A549 (cell line): ENCODE results near the gene ANO10. TPM values are rescaled to one million over a fixed set of nuclear protein-coding genes. Genes with fewer than 3 reads are reported as not detected.

Source experiments
- ATAC-seq, 2 experiments: fragments of 200-7000 bp in 1 of 2; fragments of >200 bp in 1 of 2; cut with Nextera tagmentation in 1 of 2; cut with Tn5 transposase in 1 of 2; 3 replicates each; pipeline versions ENCODE4 v1.8.0 to v1.9.1; 2018 to 2020; ENCODE audit warnings: mild to moderate bottlenecking in 1 of 2, moderate library complexity in 1 of 2
- CTCF ChIA-PET: fragments of 300-600 bp; sonication (Branson Sonifier 250); formaldehyde crosslinking; extraction: SDS; loops from one replicate; lab custom pipeline; 2021; ENCODE audit warnings: antibody characterized with exemption, inconsistent platforms; lab: Yijun Ruan, JAX
- POLR2A ChIA-PET: fragments of 350-600 bp; formaldehyde crosslinking; extraction: SDS; loops from one replicate; lab custom pipeline; 2021; ENCODE audit warnings: antibody characterized with exemption, inconsistent platforms; lab: Yijun Ruan, JAX
- DNase-seq, 2 experiments: peaks; one replicate each; pipeline versions ENCODE4 v3.0.0 to v3.0.0-alpha.2; 2011 to 2016; ENCODE audit warnings: low read depth in 1 of 2, low spot score in 1 of 2
- FAIRE-seq: peaks from 2 replicates; lab custom pipeline; 2011; peaks lifted over from hg19 to GRCh38; lab: Jason Lieb, UNC
- H3K27ac ChIP-seq, 2 experiments: fragments of >200 bp; sonication (Bioruptor Twin); formaldehyde crosslinking; 3 replicates each; pipeline ENCODE4 v1.5.1; 2016 to 2017
- H3K4me1 ChIP-seq: fragments of >200 bp; sonication (Bioruptor Twin); formaldehyde crosslinking; 3 replicates; pipeline ENCODE4 v1.6.1; 2016
- H3K4me2 ChIP-seq: fragments of >200 bp; sonication (Bioruptor Twin); formaldehyde crosslinking; 3 replicates; pipeline ENCODE4 v1.6.1; 2016
- H3K4me3 ChIP-seq: fragments of >200 bp; sonication (Bioruptor Twin); formaldehyde crosslinking; 3 replicates; pipeline ENCODE4 v1.5.1; 2016
- H3K9me3 ChIP-seq: fragments of >200 bp; sonication (Bioruptor Twin); formaldehyde crosslinking; 3 replicates; pipeline ENCODE4 v1.6.1; 2016
- ATOH8 ChIP-seq: fragments of 250-450 bp; sonication (Bioruptor Pico); IDR thresholded peaks from 2 replicates; pipeline ENCODE4 v1.5.0; 2020; ENCODE audit warnings: low read depth, mild to moderate bottlenecking, moderate library complexity
- CBX2 ChIP-seq: fragments of 200-600 bp; sonication (generic); IDR thresholded peaks from 2 replicates; pipeline ENCODE4 v1.6.1; 2016; ENCODE audit warnings: low read depth, mild to moderate bottlenecking, borderline replicate concordance
- CHD2 ChIP-seq: fragments of 150-350 bp; IDR thresholded peaks from 2 replicates; pipeline ENCODE4 v1.6.1; 2014; ENCODE audit warnings: low read length; ENCODE audit not compliant: partially characterized antibody
- CTCF ChIP-seq: fragments of >200 bp; sonication (Bioruptor Twin); formaldehyde crosslinking; IDR thresholded peaks from 3 replicates; pipeline ENCODE4 v1.5.1; 2016
- E2F6 ChIP-seq: IDR thresholded peaks from 2 replicates; pipeline ENCODE4 v1.6.1; 2012; ENCODE audit warnings: low read depth, borderline replicate concordance
- EHMT2 ChIP-seq: fragments of 200-600 bp; sonication (generic); IDR thresholded peaks from 2 replicates; pipeline ENCODE4 v1.6.1; 2016; ENCODE audit warnings: antibody characterized with exemption, low read depth, mild to moderate bottlenecking, moderate library complexity
- FOSB ChIP-seq: fragments of 250-450 bp; sonication (Bioruptor Pico); IDR thresholded peaks from 2 replicates; pipeline ENCODE4 v1.5.0; 2020; ENCODE audit warnings: mild to moderate bottlenecking, moderate library complexity
- FOXS1 ChIP-seq: fragments of 250-450 bp; sonication (Bioruptor Pico); IDR thresholded peaks from 2 replicates; pipeline ENCODE4 v1.5.0; 2020; ENCODE audit warnings: mild to moderate bottlenecking, moderate library complexity
- HDAC2 ChIP-seq: fragments of 200-600 bp; sonication (generic); IDR thresholded peaks from 2 replicates; pipeline ENCODE4 v1.6.1; 2016
- HES2 ChIP-seq: fragments of >200 bp; sonication (Bioruptor Twin); formaldehyde crosslinking; IDR thresholded peaks from 2 replicates; pipeline ENCODE4 v1.6.1; 2016
- HEYL ChIP-seq: fragments of 250-450 bp; sonication (Bioruptor Pico); IDR thresholded peaks from 2 replicates; pipeline ENCODE4 v1.8.0; 2021; ENCODE audit warnings: mild to moderate bottlenecking, moderate library complexity
- HOXB13 ChIP-seq: fragments of 250-450 bp; sonication (Bioruptor Pico); IDR thresholded peaks from 2 replicates; pipeline ENCODE4 v1.5.0; 2020; ENCODE audit warnings: low read depth, mild to moderate bottlenecking, moderate library complexity
- JUN ChIP-seq, 2 experiments: fragments of >200 bp; sonication (Bioruptor Twin); formaldehyde crosslinking; IDR thresholded peaks; 2 replicates in 1 of 2; 3 replicates in 1 of 2; pipeline ENCODE4 v1.6.1; 2016 to 2017
- JUNB ChIP-seq: fragments of >200 bp; sonication (Bioruptor Twin); formaldehyde crosslinking; IDR thresholded peaks from 2 replicates; pipeline ENCODE4 v1.6.1; 2016
- KDM1A ChIP-seq: fragments of 200-600 bp; sonication (generic); IDR thresholded peaks from 2 replicates; pipeline ENCODE4 v1.6.1; 2016; ENCODE audit warnings: low read depth, mild to moderate bottlenecking
- MAFK ChIP-seq: fragments of 450-650 bp; IDR thresholded peaks from 2 replicates; pipeline ENCODE4 v1.6.1; 2014; ENCODE audit not compliant: partially characterized antibody
- MAX ChIP-seq: IDR thresholded peaks from 2 replicates; pipeline ENCODE4 v1.6.1; 2012
- MYC ChIP-seq: IDR thresholded peaks from 2 replicates; pipeline ENCODE4 v1.6.1; 2012; ENCODE audit warnings: mild to moderate bottlenecking, inconsistent platforms, low read length, improper control_type of control experiment, borderline replicate concordance
- NFE2L2 ChIP-seq: fragments of 150-350 bp; conservative IDR thresholded peaks from 2 replicates; pipeline ENCODE4 v1.6.1; 2014; ENCODE audit warnings: low read length
- PBX3 ChIP-seq: IDR thresholded peaks from 2 replicates; pipeline ENCODE4 v1.6.1; 2012
- POLR2AphosphoS2 ChIP-seq: conservative IDR thresholded peaks from 2 replicates; pipeline ENCODE4 v1.6.1; 2012; ENCODE audit warnings: low read length, improper control_type of control experiment, inconsistent platforms
- RAD21 ChIP-seq, 2 experiments: fragments of >200 bp in 1 of 2; sonication (Bioruptor Twin) in 1 of 2; formaldehyde crosslinking in 1 of 2; IDR thresholded peaks in 1 of 2; conservative IDR thresholded peaks in 1 of 2; 2 replicates in 1 of 2; 3 replicates in 1 of 2; pipeline ENCODE4 v1.6.1; 2012 to 2018; ENCODE audit warnings: inconsistent platforms in 1 of 2
- RCOR1 ChIP-seq: fragments of 150-350 bp; IDR thresholded peaks from 2 replicates; pipeline ENCODE4 v1.6.1; 2014; ENCODE audit warnings: antibody characterized with exemption, low read length, low read depth
- RNF2 ChIP-seq: fragments of 200-600 bp; sonication (generic); IDR thresholded peaks from 2 replicates; pipeline ENCODE4 v1.6.1; 2016; ENCODE audit warnings: low read depth, mild to moderate bottlenecking, antibody characterized with exemption, moderate library complexity, borderline replicate concordance
- SMC3 ChIP-seq: fragments of >200 bp; sonication (Bioruptor Twin); formaldehyde crosslinking; IDR thresholded peaks from 3 replicates; pipeline ENCODE4 v1.6.1; 2018; ENCODE audit warnings: inconsistent platforms
- ZFP36 ChIP-seq: fragments of 450-650 bp; IDR thresholded peaks from 2 replicates; pipeline ENCODE4 v1.6.1; 2014; ENCODE audit warnings: borderline replicate concordance; ENCODE audit not compliant: partially characterized antibody
- ZNF302 ChIP-seq: fragments of 250-450 bp; sonication (Bioruptor Pico); IDR thresholded peaks from 2 replicates; pipeline ENCODE4 v1.9.0; 2021; ENCODE audit warnings: inconsistent platforms, mild to moderate bottlenecking, moderate library complexity
- ZSCAN20 ChIP-seq: fragments of 250-450 bp; sonication (Bioruptor Pico); IDR thresholded peaks from 2 replicates; pipeline ENCODE4 v1.8.0; 2022; ENCODE audit warnings: mild to moderate bottlenecking, moderate library complexity
- WGBS: methylation state at CpG from one replicate; pipeline ENCODE4 v1.1.6; 2017; ENCODE audit errors: missing lambda C conversion rate; 5-methylcytosine and 5-hydroxymethylcytosine counted together
- polyA plus RNA-seq, 4 experiments: library from polyadenylated mRNA; depleted of rRNA in 3 of 4; stranded (reverse); fragments of >200 nt; fragmentation: RNase III in 1 of 4; extraction: RNeasy Plus Mini Kit Qiagen cat#74134 plus additional on column Dnase treatment in 1 of 4; gene quantifications; 2 replicates in 3 of 4; 3 replicates in 1 of 4; pipeline ENCODE4 v1.2.3, GENCODE V29; 2011 to 2017

ANO10 gene
- polyA plus RNA-seq, 2 of the 4 experiments (the other 2 are of a cell fraction), result 20.0 to 22.8 TPM

- ATAC-seq (no peak), FAIRE-seq (no peak), DNase-seq (no peak)
- H3K9me3 ChIP-seq, result 0 out of 3 replicates have a peak, but pooled peaks cover 3% of the 10 kb centered on the region
- 94% methylated on average over 14 of the region's 14 CpGs for WGBS
- ChIA-PET POLR2A (no interaction called here), CTCF (no interaction called here)
- H3K4me2 ChIP-seq, result no peak overlapping the region
- peak overlapping the region in 1 of 2 experiments; percentile 50; a peak in 4 of 6 replicates for H3K27ac ChIP-seq
- peaks cover 5% of the 10 kb centered on the region; the same call in 2 of the 3 replicates for H3K4me1 ChIP-seq
- H3K4me3 ChIP-seq, result no peak overlapping the region
- TF ChIP-seq RCOR1 (no peak), HOXB13 (0 out of 2 replicates have a peak, but pooled peaks have one; percentile 44), HEYL (CRISPR knock-in tag) (peak; percentile 46; the same call in 1 of the 2 replicates), NFE2L2 (peak; percentile 48; the same call in 1 of the 2 replicates), ZFP36 (no peak), RAD21 (conservative IDR thresholded peaks at IDR 0.05 in 1 of 2, IDR thresholded peaks at IDR 0.05 in 1 of 2) (no peak), E2F6 (no peak), FOSB (CRISPR knock-in tag) (no peak), MAFK (peak; percentile 69), JUN (IDR thresholded peaks at IDR 0.05) (no peak), POLR2AphosphoS2 (no peak)
These were observed 37.6 kb downstream of the ANO10 start for GRCh38 chr3:43584043-43584826.

- TF ChIP-seq MYC (no peak), FOSB (CRISPR knock-in tag) (no peak), RNF2 (no peak), ZNF302 (CRISPR knock-in tag) (no peak), RAD21 (conservative IDR thresholded peaks at IDR 0.05 in 1 of 2, IDR thresholded peaks at IDR 0.05 in 1 of 2) (no peak), ATOH8 (CRISPR knock-in tag) (no peak), JUNB (no peak), MAX (no peak)
- FAIRE-seq (no peak), DNase-seq (peak in 1 of 2 experiments; percentile 4), ATAC-seq (no peak)
- POLR2A ChIA-PET, result no interaction called here
- Histone ChIP-seq H3K4me1 (peaks cover 5% of the 10 kb centered on the region; the same call in 2 of the 3 replicates), H3K9me3 (0 out of 3 replicates have a peak, but pooled peaks cover 3% of the 10 kb centered on the region), H3K27ac (no peak overlapping the region), H3K4me2 (no peak overlapping the region), H3K4me3 (no peak overlapping the region)
- CTCF ChIA-PET, result no interaction called here
- WGBS, result 94% methylated on average over 4 of the region's 4 CpGs
These were observed 38.3 kb downstream of the ANO10 start for GRCh38 chr3:43583481-43583880.

GRCh38 chr3:43582866-43583265 is 38.9 kb downstream of the ANO10 start:
- DNase-seq, result no peak
- ATAC-seq, result no peak
- ChIA-PET POLR2A (no interaction called here), CTCF (no interaction called here)
- H3K27ac ChIP-seq, result no peak overlapping the region
- no peak for FAIRE-seq
- 100% methylated on average over 1 of the region's 1 CpG for WGBS
- peaks cover 5% of the 10 kb centered on the region; the same call in 2 of the 3 replicates for H3K4me1 ChIP-seq
- H3K4me3 ChIP-seq, result no peak overlapping the region
- no peak overlapping the region for H3K4me2 ChIP-seq
- H3K9me3 ChIP-seq, result 0 out of 3 replicates have a peak, but pooled peaks cover 3% of the 10 kb centered on the region
- no peak for TF ChIP-seq HDAC2
- TF ChIP-seq ZSCAN20, result no peak
- no peak for TF ChIP-seq PBX3
- no peak for TF ChIP-seq SMC3
- no peak for TF ChIP-seq HES2
- TF ChIP-seq CTCF, result no peak
- no peak for TF ChIP-seq CHD2
- TF ChIP-seq MAX, result no peak
- TF ChIP-seq KDM1A, result no peak
- TF ChIP-seq RNF2, result no peak
- TF ChIP-seq HEYL (CRISPR knock-in tag), result no peak
- TF ChIP-seq JUN (IDR thresholded peaks at IDR 0.05), result no peak
- TF ChIP-seq EHMT2, result no peak
- no peak for TF ChIP-seq NFE2L2
- no peak for TF ChIP-seq ZNF302 (CRISPR knock-in tag)
- TF ChIP-seq CBX2, result no peak
- TF ChIP-seq MYC, result no peak
- TF ChIP-seq FOXS1, result no peak
